ENCODE measurements around the gene LOXL1.
A peak's percentile ranks its signal among the peaks of the same experiment; 100 is the strongest.

Gene LOXL1

DNA sequence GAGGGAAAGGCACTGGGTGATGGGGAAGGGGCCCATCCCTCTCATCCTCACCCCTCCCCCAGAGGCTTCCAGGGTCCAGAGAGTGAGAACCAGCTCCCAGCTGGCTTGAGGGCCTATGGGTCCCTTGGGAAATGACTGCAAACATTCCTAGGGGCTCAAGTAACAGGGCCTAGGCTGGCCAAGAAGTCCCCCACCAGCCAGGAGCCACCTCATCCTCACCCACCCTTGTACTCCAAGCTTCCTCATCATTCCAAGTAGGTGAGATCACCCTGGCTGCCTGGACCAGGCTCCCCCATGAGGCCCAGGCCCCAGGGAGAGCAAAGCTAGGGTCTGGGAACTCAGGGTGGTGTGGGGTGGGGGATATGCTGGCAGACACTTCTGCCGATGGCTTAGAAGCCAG is 14.8 kb downstream of the LOXL1 start:
- DNase-seq = no peak

DNA sequence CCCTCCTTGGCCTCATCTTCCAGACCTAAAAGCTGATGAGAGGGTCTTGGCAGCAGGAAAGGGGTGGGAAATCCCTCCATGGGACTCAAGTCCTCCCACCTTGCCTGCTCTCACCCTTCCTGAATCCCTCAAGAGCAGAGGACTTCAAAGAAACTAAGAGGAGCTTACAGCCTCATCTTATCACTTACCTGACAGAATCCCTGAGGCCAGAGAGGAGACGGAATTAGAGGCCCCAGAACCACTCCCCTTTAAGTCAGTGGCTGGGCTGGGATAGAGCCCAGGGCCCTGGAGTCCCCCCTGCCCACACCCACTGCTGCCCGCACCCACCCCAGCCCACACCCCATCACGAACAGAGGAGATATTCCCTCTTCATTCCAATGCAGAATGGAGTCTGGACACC is 15.2 kb downstream of the LOXL1 start:
- no peak for DNase-seq

DNA sequence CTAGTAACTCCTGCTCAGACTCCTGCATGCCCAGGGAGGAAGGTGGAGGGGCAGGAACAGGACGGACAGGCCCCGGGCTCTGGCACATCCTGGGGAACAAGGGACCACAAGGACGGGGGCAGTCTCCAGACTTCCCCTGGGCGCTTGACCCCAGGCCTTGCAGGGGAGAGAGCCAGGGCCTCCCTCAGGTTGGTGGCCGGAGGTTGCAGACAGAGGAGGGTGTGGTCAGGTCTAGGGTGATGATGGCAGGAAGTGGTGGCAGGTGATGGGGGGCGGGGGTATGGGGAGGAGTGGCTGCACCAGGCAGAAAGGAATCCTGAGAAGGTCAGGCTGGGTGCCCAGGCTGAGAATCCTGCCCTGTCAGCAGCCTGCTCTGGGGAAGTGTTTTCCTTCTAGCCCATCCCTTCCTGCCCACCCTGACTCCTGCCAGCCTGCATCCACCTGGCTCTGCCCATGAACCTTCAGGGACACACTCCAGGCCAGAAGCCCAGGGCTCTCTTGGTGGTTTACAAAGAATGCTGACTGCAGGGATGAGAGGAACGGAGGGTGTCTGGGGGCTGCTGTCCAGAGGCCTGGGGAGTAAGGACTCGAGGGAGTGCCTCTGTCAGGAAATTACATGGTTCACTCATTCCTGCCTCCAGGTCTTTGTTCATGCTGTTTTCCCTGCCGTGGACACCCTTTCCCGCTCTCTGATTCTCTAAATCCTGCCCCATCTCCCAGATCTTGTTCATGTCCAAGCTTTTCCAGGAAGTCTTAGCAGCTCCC is 15.8 kb downstream of the LOXL1 start:
- DNase-seq = no peak

DNA sequence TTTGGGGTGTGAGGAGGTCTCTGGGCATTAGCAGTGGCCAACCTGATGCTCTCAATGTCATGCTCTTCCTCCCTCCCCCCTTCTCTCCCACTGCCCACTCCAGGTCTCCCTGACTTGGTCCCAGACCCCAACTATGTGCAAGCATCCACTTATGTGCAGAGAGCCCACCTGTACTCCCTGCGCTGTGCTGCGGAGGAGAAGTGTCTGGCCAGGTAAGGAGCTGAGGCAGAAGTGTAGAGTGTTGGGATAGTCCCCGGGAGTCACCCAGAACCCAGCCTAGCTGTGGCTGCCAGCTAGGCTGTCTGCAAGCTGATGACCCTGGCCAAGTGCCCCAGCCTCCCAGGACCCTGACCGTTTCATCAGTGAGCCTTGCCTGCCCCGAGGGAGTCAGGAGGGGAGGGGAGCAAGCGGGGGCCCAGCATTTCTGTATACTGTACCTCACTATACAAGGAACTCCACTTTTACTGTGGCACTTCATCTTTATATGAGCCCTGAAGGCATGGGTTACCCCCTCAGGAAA is 16.5 kb downstream of the LOXL1 start:
- DNase-seq = no peak

DNA sequence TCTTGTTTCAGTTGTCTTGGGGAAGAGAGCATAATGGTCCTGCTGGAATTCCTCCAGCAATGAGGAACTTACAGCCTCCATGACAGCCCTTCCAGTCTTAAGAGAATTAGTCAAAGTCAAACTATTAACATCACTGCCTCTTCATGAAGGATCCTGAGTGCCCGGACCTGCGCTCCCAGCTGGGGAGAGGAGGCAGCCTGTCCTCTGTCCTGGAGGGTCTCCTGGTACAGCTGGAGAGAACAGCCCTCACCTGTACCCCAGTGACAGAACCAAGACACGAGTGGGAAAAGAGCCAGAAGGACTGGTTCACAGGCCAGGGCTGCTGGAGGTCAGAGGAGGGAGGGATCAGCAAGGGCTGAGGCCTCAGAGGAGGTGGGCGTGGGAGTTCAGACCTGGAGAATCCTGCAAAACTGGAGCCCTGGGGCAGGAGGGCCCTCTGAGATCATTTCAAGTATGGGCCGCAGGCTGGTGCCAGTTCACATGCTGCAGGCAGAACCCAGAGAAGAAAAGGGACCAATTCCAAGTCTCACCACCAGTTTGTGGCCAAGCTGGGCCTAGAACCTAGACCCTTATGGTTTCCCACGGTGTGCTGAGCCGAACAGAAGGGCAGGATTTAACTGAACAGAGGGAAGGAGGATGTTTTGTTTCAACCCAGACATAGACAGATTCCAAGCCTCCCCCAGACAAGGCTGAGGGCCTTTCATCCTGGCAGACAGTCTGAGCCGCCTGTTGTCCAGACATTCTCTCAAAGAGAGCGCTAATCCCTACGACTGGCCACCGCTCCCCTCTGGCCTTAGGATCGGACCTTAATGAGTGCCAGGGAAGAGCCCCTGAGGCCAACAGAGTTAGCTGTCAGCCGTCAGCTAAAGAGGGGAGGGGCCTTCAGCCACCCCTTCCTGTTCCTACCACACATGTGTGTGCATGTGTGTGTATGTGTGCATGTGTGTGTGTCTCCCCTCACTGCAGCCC is 18.2 kb downstream of the LOXL1 start:
- no peak for DNase-seq

- no peak for DNase-seq
These were observed 18.9 kb downstream of the LOXL1 start for GRCh38 chr15:73945130-73945508.

DNA sequence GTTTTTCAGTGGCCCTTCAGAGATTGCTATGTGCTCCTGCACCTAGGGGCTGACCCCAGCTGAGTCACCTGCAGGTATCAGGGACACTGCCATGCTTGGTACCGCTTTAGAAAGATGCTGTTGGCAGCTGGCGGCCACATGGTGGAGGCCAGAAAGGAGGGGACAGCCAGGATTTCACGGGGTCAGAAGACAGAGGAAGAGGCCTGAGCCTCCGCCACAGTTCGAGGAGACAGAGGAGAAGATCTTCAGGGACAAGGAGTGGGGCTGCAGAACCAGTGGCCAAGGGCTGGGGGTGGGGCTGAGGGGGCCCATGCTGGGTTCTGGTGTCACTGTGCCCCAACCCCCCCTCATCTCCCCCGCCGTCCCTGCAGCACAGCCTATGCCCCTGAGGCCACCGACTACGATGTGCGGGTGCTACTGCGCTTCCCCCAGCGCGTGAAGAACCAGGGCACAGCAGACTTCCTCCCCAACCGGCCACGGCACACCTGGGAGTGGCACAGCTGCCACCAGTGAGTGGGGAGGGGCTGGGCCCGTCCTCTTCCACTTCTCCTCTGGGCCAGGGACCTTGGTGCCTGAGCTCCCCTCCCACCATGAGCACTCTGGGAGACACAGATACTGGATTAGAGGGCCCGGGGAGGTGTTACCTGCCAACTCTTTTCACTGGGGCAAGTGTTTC is 19.9 kb downstream of the LOXL1 start:
- DNase-seq = no peak

GRCh38 chr15:73946795-73947370 is 20.6 kb downstream of the LOXL1 start:
- no peak for DNase-seq

- DNase-seq = no peak
These were observed 21.4 kb downstream of the LOXL1 start for GRCh38 chr15:73947651-73948050.

GRCh38 chr15:73948396-73948795 is 22.1 kb downstream of the LOXL1 start:
- DNase-seq = no peak

DNA sequence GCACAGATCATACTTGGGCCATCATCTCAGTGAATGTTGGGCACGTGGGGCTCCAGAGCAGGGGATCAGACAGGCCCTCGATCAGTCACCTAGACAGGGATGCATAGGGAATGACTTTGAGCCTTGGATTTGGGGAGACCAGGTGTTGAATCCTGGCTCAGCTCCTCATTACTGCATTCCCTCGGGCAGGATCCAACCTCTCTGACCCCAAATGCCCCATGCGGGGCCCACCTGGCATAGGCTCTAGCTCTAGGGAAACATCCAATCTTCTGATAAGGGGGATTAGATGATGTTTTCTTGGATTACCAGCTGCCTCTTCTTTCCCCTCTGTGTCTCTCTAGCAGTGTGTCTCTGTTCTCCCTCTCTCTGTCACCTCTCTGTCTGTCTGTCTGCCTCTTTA is 22.7 kb downstream of the LOXL1 start:
- no peak for DNase-seq

DNA sequence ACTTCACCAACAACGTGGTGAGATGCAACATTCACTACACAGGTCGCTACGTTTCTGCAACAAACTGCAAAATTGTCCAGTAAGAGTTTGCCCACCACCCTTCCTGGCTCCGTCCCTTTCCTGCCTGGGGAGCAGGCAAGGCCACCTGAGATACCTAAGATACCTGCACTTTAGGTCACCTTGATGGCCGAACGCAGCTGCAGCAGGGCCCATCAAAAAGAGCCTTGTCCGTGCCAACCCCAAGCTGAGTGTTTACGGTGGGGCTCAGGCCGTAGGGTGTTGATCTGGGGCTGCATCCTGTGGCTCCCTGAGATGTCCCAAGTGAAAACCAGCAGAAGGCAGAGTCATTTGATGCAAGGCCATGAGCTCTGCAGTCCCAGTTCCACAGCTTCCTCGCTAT is 23.2 kb downstream of the LOXL1 start:
- no peak for DNase-seq

DNA sequence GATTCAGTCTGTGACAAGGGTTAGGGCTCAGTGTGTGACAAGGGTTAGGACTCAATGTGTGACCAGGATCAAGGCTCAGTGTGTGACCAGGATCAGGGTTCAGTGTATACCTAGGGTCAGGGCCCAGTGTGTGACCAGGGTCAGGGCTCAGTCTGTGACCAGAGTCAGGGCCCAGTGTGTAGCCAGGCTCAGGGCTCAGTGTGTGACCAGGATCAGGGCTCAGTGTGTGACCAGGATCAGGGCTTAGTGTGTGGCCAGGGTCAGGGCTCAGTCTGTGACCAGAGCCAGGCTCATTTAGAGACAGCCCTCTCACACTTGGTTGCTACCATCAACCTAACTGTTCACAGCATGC is 24.2 kb downstream of the LOXL1 start:
- no peak for DNase-seq

DNA sequence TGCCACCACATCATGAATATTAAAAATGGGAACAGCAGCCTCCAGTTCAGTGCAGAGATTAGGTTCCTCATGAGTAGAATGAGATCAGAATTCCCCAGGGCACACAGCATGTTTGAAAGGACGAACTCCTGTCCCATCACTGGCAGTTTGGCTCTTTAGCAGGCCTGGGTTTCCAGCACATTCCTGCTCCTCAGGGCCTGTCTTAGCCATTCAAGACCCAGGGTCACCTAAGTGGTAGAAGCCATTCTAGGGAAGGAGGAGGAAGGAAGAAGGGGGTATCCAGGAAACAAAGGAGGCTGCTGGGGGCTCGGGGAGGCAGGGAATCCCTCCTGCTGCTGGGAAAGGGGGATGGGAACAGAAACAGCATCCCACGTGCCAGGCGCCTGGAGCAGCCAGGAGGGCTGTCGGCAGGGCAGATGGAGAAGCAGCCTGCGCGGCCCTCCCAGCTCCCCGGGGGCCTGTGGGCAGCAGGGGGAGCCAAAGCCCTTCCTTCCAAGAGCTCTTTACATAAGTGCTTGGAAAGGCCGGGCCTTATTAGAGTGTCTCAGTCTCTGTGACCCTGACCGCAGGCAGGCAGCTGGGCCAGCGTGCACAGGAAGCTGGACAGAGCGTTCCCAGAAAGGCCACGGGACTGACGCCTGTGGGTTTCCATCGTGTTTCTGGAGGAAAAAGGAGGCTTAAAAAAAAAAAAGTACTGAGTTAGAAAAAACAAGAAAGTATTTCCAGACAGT is 24.7 kb downstream of the LOXL1 start:
- peak; percentile 57 for DNase-seq

- no peak for DNase-seq
These were observed 25.3 kb downstream of the LOXL1 start for GRCh38 chr15:73951601-73952000.

GRCh38 chr15:73952171-73952912 is 26.1 kb downstream of the LOXL1 start:
- no peak for DNase-seq

DNA sequence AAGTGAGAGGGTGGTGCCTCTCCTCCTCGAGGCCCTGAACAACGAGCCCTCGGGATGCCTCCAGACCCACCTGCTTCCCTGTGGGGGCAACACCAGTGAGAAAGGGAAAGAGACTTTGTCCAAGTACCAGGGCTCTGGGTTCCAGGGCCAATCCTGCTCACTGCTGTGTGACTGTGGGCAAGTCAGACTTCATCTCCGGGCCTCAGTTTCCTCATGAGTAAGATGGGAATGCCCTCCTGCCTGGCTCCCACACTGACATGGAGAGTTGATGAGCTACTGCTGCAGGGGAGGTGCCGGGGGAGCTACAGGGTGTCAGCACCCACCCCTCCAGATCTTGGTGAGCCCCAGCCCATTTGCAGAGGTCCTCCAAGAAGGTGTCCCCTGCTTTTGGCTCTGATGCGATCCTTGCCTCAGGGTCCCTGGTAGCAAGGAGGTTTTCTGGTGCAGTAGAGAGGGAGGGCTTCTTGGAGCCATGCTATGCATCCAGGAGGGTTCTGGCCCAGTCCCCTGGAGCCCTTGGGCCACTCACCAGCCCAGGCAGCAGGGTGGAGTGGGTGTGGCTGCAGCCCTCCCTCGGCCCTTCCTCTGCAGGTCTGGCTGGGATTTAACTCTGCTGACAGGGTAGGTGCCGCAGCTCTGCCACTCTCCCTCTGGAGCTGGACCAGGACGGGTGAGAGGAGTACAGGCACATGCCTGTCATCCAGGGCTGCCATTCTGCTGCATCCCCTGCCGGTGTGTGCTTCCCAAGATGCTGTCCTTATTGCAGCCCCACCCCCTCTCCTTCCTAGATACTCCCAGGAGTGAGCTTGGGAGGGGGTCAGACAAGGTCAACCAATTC is 26.9 kb downstream of the LOXL1 start:
- no peak for DNase-seq

DNA sequence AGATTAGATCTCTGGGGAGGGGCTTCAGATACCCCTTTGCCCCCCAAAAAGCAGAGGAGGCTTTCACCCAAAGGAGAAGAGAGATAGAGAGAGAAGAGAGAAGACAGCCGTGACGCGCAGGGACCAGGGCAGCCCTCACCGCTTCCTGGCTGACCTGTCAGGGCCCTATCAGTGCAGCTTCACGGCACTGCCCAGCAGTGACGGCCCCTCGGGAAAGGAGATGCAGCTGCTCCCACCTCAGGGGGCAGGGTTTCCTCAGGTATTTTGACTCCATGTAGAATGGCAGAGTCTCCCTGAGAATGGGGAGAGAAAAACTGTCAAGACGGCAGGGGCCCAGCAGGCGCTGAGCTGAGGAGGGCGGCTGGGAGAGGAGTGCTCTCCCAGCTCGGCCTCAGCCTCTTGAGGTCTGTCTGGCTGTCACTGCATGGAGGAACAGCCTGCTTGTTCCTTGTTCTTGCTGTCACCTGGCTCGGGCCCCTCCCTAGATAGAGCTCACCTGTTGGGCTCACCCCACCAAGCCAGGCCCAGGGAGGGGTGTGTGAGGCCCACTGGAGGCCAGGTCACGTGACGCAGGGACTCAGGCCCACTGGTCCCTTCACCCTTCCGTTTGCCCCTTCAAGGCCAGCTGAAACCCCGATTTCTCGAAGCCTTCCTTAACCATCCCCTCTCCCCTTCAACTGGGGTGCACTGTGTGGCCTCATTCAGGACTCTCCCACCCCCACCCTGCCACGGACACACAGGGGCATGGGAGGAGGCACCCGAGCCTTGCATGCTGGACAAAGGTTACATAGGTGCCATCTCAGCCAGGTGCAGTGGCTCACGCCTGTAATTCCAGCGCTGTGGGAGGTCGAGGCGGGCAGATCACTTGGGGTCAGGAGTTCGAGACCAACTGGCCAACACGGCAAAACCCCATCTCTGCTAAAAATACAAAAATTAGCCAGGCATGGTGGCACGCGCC is 28.2 kb downstream of the LOXL1 start:
- DNase-seq = no peak

GRCh38 chr15:73955326-73955725 is 29.1 kb downstream of the LOXL1 start:
- DNase-seq = no peak

Data from NCI-H2029 (cell line).